ENCODE data around the gene DOCK9.

DOCK9 gene

DNA sequence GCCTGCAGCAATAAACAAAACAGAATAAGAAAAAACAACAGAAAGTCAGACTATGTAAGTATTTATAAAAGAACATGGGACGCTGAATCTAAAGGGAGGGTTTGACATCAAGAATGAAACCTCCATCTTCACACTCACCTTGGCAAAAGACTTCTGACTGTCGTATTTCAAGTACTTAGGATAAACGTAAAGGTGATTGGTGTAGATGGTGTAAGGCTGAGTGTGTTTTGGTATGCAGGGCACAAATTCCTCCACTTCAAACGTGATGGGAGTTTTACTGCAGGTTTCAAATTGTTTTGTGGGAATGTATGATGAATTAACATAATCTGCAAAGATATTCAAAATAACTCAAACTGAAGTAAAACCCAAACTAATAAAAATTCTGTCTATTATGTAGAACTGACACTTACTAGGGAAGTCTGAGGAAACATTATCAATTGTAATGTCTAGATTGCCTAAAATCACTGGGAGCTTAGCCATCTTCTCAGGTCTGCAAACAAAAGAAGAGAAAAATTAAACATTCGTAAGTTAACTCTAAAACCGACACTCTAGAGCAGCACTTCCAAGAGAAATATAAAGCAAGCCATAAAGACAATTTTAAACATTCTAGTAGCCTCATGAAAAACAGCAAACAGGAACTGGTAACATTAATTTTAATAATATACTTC lies 89.5 kb downstream of the DOCK9 start:
- no peak for TF ChIP-seq CTCF (IDR thresholded peaks at IDR 0.05; ENCODE audit: low read depth, low read length)
- no peak for DNase-seq (ENCODE audit: low read depth in 2 of 2)
- H3K4me3 ChIP-seq (replicated peaks in 1 of 2; ENCODE audit: low read depth in 2 of 2, low read length in 2 of 2) = no peak overlapping the region

GRCh38 chr13:98886587-98887230 lies 91.2 kb downstream of the DOCK9 start:
- TF ChIP-seq CTCF (IDR thresholded peaks at IDR 0.05; ENCODE audit: low read depth, low read length) = no peak
- no peak for DNase-seq (ENCODE audit: low read depth in 2 of 2)
- H3K4me3 ChIP-seq (replicated peaks in 1 of 2; ENCODE audit: low read depth in 2 of 2, low read length in 2 of 2) = no peak overlapping the region

- no peak overlapping the region for H3K4me3 ChIP-seq (replicated peaks in 1 of 2; ENCODE audit: low read depth in 2 of 2, low read length in 2 of 2)
- DNase-seq (ENCODE audit: low read depth in 2 of 2) = no peak
- TF ChIP-seq CTCF (IDR thresholded peaks at IDR 0.05; ENCODE audit: low read depth, low read length) = no peak
These were observed 92.3 kb downstream of the DOCK9 start for GRCh38 chr13:98885600-98885999.

- no peak for DNase-seq (ENCODE audit: low read depth in 2 of 2)
- no peak overlapping the region for H3K4me3 ChIP-seq (replicated peaks in 1 of 2; ENCODE audit: low read depth in 2 of 2, low read length in 2 of 2)
- TF ChIP-seq CTCF (IDR thresholded peaks at IDR 0.05; ENCODE audit: low read depth, low read length) = no peak
These were observed 93.9 kb downstream of the DOCK9 start for GRCh38 chr13:98883998-98884397.

- TF ChIP-seq CTCF (IDR thresholded peaks at IDR 0.05; ENCODE audit: low read depth, low read length) = no peak
- no peak for DNase-seq (ENCODE audit: low read depth in 2 of 2)
These were observed 96.5 kb downstream of the DOCK9 start for GRCh38 chr13:98881390-98881789.

GRCh38 chr13:98880677-98881076 lies 97.2 kb downstream of the DOCK9 start:
- DNase-seq (ENCODE audit: low read depth in 2 of 2) = no peak
- H3K4me3 ChIP-seq (replicated peaks in 1 of 2; ENCODE audit: low read depth in 2 of 2, low read length in 2 of 2) = no peak overlapping the region
- TF ChIP-seq CTCF (IDR thresholded peaks at IDR 0.05; ENCODE audit: low read depth, low read length) = no peak

More at GRCh38 chr13:98881390-98881789, 96.5 kb downstream of the DOCK9 start:
- no peak overlapping the region for H3K4me3 ChIP-seq (replicated peaks in 1 of 2; ENCODE audit: low read depth in 2 of 2, low read length in 2 of 2)
